Nephron (organoid): ENCODE results near the gene KIF6.

Experiments used
- H3K27ac Mint-ChIP-seq, 3 experiments: 2 replicates each; pipeline ENCODE4 v1.8.0; 2020; ENCODE audit warnings: mixed read lengths in 3 of 3, mild to moderate bottlenecking in 2 of 3, moderate library complexity in 1 of 3
- H3K27me3 Mint-ChIP-seq: 2 replicates; pipeline ENCODE4 v1.8.0; 2021; ENCODE audit warnings: low read depth, mild to moderate bottlenecking, moderate library complexity, mixed read lengths
- H3K36me3 Mint-ChIP-seq: 2 replicates; pipeline ENCODE4 v1.8.0; 2020; ENCODE audit warnings: low read depth, mixed read lengths
- H3K4me1 Mint-ChIP-seq: 2 replicates; pipeline ENCODE4 v1.8.0; 2020; ENCODE audit warnings: mixed read lengths
- H3K4me3 Mint-ChIP-seq, 3 experiments: 2 replicates each; pipeline ENCODE4 v1.8.0; 2020; ENCODE audit warnings: mild to moderate bottlenecking in 3 of 3, mixed read lengths in 3 of 3, moderate library complexity in 2 of 3
- H3K9me3 Mint-ChIP-seq: 2 replicates; pipeline ENCODE4 v1.8.0; 2020; ENCODE audit warnings: mixed read lengths
- TF ChIP-seq, protein P1 (sequence below), 3 experiments: fragments of 200-600 bp; sonication (generic); IDR thresholded peaks; one replicate each; pipeline ENCODE4 v1.5.0; 2021; ENCODE audit warnings: antibody characterized with exemption in 3 of 3; ENCODE audit not compliant: unreplicated experiment in 3 of 3

The KIF6 gene

DNA sequence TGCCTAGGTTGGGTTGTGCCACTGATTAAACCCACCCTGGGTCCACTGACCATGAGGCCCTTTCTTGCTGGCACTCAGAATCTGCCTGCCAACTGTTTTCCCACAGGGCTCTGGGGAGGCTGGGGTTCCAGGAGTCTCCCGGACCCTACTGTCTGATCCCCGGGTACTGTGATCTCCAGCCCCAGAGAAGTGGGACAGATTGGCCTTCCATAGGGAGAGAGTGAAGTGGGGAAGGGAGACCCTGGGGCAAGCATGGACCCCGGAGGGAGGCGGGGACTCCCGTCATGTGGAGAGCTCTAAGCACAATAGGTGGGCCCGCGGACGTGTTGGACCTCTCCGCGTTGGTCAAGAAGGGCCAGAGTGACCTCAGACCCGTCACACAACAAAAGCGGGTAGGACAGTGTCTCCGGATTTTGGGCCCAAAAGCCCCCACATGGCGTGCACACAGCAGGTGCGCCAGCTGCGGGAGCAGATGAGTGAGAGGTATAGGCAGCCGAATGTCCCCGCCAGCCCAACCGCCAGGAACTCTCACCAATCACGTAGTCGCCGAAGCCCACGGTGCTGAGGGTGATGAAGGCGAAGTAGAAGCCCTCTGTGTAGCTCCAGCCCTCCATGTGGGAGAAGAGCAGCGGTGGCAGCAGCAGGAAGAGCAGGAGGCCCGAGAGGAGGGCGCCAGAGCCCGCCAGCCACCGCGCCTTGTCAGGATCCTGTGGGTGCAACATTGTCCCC, 421.6 kb downstream of the KIF6 start:
- H3K36me3 Mint-ChIP-seq, result no peaks in the 10 kb centered on the region

DNA sequence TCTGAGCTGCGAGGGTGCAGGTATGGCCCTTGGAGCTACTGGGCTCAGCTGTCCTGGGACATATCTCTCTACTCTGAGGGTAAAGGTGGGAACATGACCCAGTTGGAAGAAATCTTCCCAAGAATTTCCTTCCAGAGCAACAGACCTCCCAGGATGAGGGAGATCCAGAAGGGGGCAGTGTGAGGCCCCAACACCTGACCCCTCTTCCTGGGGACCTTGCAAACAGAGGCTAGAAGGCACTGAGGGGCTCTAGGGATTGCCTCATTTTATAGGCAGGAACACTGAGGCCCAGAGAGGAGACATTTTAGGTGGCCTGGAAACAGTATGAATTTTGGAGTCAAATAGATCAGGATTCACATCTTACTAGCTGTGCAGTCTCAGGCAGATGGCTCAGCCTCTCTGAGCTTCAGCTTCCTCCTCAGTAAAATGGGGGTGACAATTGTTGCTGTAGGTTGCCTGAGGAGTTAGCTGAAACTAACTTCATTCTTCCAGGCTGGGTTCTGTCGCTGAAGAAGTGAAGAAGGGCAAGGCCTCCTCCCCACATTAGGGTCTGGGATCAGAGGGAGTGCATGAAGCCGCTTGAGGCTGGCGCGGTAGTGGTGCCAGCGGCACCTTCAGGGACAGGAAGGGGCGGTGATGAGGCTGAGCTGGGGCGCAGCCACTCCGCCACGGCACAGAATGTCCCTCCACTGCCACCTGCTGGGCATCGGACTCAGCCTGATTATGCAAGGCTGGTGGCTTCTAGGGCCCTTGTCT, 422.4 kb downstream of the KIF6 start:
- TF ChIP-seq, protein P1, sequence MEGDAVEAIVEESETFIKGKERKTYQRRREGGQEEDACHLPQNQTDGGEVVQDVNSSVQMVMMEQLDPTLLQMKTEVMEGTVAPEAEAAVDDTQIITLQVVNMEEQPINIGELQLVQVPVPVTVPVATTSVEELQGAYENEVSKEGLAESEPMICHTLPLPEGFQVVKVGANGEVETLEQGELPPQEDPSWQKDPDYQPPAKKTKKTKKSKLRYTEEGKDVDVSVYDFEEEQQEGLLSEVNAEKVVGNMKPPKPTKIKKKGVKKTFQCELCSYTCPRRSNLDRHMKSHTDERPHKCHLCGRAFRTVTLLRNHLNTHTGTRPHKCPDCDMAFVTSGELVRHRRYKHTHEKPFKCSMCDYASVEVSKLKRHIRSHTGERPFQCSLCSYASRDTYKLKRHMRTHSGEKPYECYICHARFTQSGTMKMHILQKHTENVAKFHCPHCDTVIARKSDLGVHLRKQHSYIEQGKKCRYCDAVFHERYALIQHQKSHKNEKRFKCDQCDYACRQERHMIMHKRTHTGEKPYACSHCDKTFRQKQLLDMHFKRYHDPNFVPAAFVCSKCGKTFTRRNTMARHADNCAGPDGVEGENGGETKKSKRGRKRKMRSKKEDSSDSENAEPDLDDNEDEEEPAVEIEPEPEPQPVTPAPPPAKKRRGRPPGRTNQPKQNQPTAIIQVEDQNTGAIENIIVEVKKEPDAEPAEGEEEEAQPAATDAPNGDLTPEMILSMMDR (IDR thresholded peaks at IDR 0.05; ENCODE audit: unreplicated experiment in 3 of 3), result peak; percentile 92 to 94 (median 92)
- no peaks in the 10 kb centered on the region for H3K4me1 Mint-ChIP-seq
- H3K27me3 Mint-ChIP-seq, result peaks cover 39% of the 10 kb centered on the region
- no peaks in the 10 kb centered on the region for H3K9me3 Mint-ChIP-seq
- H3K4me3 Mint-ChIP-seq, result no peak overlapping the region
- H3K36me3 Mint-ChIP-seq, result no peaks in the 10 kb centered on the region
- H3K27ac Mint-ChIP-seq, result no peak overlapping the region

More for the DNA sequence above, 421.6 kb downstream of the KIF6 start:
- Mint-ChIP-seq H3K27me3 (peaks cover 42% of the 10 kb centered on the region), H3K4me3 (no peak overlapping the region), H3K27ac (no peak overlapping the region), H3K4me1 (no peaks in the 10 kb centered on the region), H3K9me3 (no peaks in the 10 kb centered on the region)
- TF ChIP-seq, protein P1 (IDR thresholded peaks at IDR 0.05; ENCODE audit: unreplicated experiment in 3 of 3), result peak in 2 of 3 experiments; percentile 15 to 19

DNA sequence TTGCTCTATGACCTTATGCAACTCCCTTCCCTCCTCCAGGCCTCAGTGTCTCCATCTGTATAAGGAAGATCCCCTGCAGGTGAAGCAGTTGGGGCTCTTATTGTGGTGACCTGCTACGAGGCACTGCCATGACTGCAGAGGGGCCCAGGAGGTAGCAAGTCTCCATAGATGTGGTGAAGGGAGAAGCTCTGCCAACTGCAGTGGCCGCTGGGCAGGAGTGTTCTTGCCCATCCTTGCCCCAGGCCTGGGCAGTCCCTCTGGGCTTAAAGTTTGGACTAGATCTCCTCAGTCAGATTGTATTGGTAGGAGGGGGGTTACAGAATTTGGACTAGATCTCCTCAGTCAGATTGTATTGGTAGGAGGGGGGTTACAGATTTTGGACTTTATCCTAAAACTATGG, 423.2 kb downstream of the KIF6 start:
- no peaks in the 10 kb centered on the region for H3K36me3 Mint-ChIP-seq
- no peaks in the 10 kb centered on the region for H3K9me3 Mint-ChIP-seq
- no peak overlapping the region for H3K27ac Mint-ChIP-seq
- TF ChIP-seq, protein P1 (IDR thresholded peaks at IDR 0.05; ENCODE audit: unreplicated experiment in 3 of 3), result peak in 1 of 3 experiments; percentile 4
- H3K4me1 Mint-ChIP-seq, result peaks cover 4% of the 10 kb centered on the region
- peaks cover 38% of the 10 kb centered on the region for H3K27me3 Mint-ChIP-seq
- no peak overlapping the region for H3K4me3 Mint-ChIP-seq

DNA sequence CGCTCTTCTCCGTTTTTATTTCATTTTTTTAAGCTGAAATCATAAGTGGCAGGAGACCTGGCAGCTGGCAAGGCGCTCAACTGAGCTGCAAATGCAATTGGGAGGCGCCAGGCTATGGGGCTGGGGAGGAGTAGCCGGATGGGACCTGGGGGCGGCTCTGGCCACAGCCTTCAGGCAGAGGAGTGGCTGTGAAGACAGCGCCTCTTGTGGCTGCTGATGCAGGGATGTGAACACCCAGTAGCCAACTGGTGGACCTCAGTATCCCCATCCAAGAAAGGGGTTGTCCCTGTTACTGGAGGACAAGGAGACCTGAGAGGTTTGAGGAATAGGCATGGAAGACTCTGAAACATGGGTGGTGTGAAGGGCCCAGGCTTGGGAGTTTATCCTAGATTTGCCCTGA, 423.6 kb downstream of the KIF6 start:
- no peaks in the 10 kb centered on the region for H3K9me3 Mint-ChIP-seq
- TF ChIP-seq, protein P1 (IDR thresholded peaks at IDR 0.05; ENCODE audit: unreplicated experiment in 3 of 3), result peak in 2 of 3 experiments; percentile 9 to 42
- no peak overlapping the region for H3K27ac Mint-ChIP-seq
- peaks cover 35% of the 10 kb centered on the region for H3K27me3 Mint-ChIP-seq
- peaks cover 7% of the 10 kb centered on the region for H3K4me1 Mint-ChIP-seq
- no peaks in the 10 kb centered on the region for H3K36me3 Mint-ChIP-seq
- no peak overlapping the region for H3K4me3 Mint-ChIP-seq

DNA sequence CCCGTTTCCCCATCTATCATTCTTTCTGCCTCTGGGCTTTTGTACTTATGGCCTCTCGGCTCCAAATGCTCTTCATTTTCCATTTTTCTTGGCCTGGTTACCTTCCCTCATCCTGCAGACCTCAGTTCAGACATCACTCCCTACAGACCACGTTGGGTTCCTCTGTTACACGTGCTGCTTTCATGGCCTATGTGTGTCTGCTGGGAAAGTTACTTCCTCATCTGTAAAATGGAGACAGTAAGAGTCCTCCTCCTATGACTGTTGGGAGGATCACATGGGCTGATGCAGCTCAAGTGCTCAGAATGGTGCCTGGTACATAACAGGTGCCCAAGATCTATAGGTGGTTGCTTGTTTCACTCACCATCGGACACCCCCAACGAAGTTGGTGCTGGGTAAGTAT, 424.5 kb downstream of the KIF6 start:
- TF ChIP-seq, protein P1 (IDR thresholded peaks at IDR 0.05; ENCODE audit: unreplicated experiment in 3 of 3), result no peak
- Mint-ChIP-seq H3K27ac (no peak overlapping the region), H3K36me3 (no peaks in the 10 kb centered on the region), H3K9me3 (no peaks in the 10 kb centered on the region), H3K4me1 (peaks cover 15% of the 10 kb centered on the region), H3K27me3 (peaks cover 34% of the 10 kb centered on the region), H3K4me3 (no peak overlapping the region)
